ENCODE results near the gene ISL2.

The ISL2 gene

GRCh38 chr15:76343313-76343996, 6.9 kb downstream of the ISL2 start:
- DNase-seq, result no peak

DNA sequence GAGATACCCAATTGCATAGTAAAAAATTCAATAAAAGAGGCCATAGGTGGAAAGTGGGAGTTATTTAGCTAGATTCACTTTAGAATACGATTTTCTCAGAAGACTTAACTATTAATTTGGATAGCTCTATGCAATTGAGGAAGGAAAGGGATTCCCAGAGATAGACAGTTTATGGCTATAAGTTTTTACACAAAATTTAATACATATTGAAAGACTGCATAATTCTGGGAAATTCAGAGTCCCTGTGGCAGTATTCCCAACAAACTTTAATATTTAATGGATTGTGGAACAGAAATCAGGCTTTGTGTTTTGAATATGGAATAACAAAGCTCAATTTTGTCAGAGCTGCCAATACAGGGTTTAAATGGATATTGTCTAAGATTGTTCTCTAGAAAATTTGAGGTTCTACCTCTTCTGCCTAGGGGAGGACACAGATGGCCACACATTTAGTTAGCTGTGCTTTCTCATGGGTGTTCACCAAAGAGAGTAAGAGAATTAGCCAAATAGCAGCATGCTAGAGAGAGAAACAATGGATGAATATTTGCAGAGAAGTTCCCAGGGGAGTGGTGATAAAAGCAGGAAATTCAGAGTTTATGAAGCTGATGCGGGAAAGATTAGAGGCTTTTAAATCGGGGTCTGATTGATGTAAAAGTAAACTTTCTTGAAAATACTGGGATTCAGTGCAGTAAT, 8.5 kb downstream of the ISL2 start:
- peak; percentile 45 for DNase-seq

DNA sequence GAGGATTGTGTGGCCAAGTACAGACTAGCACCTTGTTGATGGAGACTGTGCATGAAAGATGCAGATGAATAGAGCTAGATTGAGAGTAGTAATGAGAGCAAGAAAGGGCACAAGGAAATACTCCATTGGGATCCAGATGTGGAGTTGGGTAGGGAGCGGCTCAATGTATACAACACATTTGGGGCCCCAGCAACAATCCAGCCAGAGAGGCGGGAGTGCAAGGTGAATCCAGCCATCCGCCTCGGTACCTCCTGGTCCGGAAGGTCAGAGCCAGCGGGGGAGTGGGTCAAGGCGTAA, 9.0 kb downstream of the ISL2 start:
- DNase-seq, result peak; percentile 45

DNA sequence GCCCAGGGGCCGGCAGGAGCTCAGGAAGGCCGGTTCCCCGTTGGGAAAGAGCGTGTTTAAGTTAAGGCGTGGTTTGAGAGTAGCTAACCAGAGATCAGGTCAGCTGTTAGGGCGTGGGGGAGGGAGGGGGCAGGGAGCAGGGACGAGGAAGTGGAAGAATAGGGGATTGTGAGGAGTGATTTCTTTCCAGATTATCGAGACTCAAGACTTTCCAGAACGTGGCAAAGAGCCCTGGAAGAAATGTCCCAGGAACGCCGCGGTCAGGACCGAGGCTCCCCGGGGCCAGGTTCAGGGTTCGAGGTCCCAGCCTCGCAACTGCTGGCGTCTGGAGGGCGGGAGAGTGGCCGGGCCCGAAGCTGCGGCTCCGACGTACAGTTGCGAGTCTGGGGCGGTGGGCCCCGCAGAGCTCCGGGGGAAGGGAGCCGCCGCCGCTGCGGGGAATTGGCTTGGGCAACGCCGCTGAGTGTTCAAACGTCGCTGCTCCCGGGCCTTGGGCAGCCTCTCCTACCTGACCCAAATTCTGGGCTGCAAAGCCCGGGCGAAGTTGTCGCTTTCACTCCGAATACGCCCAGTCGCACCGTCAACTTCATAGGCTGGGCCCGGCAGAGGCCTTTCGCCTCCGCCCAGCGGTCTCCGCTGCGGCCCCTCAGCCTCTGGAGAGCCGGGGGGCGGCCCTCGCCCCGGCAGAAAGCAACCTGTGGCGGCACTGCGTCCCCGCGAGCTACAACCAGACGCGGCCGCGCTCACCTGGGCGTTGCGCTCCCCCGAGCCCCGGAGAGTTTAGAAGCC, 9.5 kb downstream of the ISL2 start:
- DNase-seq, result peak; percentile 37

- peak; percentile 37 for DNase-seq
These were observed 10.3 kb downstream of the ISL2 start for GRCh38 chr15:76346669-76347481.

GRCh38 chr15:76347482-76348055, 11.0 kb downstream of the ISL2 start:
- DNase-seq, result no peak

DNA sequence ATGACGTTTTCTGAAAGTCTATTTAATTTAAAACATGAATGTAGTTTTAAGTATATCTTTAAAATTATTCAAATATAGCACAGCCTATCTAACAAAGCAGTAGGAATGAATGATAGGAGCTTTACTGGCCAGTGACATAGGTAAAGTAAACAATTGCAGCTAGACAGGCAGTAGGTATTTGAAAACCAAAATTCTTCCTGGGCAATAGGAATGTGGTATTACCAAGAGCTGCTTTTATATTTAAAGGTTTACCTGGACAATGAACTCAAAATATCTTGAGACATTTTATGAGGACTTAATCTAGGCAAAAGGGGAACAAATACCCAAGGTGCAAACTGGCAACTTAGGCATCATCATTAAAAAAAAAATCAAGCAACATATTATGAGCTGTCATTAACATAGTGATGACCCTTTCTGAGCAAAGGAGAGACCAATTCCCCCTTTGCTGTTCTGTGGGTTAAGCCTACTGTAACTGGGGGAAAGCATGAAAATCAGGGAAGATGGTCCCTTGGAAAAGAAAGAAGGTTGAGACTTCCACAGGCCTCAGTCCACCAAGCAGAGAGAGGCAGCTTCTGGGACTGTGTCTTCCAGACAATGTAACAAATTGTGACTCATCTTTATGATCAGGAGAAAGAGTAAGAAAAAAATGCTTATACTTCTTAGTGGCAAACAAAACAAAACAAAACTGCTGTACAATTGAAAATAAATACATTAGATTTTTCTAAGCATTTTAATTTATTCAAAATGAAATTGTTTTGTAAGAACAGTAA, 12.9 kb downstream of the ISL2 start:
- DNase-seq, result no peak

DNA sequence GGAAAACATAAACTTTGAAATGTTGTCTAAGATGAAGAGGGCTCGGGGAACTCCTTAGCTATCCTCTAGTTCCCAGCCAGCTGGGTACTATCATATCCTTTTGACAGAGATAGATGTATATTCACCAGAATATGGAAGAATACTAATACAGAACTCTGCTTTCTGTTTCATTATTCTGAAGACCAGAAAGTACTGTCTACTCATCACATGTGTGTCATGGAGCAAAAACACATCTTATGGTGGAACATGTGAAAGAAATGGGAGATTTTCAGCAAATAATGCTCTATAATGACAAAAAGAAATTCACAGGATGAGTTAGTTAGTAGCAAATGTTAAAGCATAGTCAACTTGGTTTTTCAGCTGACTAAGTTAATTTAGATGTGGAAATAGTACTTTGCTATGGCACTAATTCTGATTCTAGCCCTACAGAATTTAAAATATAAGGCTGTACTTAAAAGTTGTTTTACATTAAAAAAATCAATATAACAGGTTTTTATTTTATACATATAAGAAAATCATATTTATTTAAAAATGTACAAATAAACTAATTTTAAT, 16.5 kb downstream of the ISL2 start:
- DNase-seq, result no peak

GRCh38 chr15:76353903-76354302, 17.3 kb downstream of the ISL2 start:
- no peak for DNase-seq

DNA sequence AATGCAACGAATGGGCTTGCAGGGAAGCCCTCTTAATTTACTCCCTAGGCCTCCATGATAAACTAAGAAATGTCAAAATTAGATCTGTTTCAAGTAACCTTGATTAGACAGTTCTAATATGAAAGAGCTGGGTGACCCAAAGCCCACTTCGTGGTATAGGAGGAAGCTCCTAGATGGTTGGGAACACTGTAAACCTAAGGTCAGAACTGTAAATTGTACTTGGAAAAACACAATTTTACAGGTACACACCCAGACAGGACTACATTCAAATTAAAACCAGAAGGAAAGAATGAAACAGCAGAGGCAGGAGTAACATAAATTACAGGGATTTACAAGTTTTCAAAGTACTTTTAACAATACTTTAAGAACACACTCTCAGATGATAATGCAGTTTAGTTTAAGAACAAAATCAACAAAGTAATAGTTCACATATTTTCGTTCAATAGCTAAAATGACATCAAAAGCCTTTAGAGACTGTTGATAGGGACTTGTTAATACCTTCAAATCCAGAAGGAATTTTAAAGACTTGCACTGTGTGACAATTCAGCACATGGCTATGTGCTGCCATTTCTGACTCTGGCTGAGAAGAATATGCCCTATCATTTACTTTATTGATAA, 18.4 kb downstream of the ISL2 start:
- no peak for DNase-seq

- DNase-seq, result no peak
These were observed 21.9 kb downstream of the ISL2 start for GRCh38 chr15:76358453-76358852.

DNA sequence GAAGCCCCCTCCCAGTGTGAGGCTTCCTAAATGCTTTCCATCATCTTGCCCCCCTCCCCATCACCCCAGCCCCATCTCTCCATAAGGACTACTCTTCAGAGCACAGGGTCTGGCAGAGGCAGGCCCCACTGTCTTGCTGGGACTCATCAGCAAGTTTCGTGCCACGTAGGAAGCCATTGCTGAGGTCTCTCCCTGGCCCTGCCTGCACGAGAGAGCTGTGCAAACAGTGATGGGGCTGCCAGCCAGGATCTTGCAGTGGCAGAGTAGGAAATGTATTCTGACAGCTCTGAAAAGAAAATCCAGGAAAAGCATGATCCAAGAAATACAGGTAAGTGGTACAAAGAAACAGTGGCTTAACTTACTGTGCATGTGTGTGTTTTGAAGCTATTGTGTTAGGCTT, 22.6 kb downstream of the ISL2 start:
- DNase-seq, result no peak

DNA sequence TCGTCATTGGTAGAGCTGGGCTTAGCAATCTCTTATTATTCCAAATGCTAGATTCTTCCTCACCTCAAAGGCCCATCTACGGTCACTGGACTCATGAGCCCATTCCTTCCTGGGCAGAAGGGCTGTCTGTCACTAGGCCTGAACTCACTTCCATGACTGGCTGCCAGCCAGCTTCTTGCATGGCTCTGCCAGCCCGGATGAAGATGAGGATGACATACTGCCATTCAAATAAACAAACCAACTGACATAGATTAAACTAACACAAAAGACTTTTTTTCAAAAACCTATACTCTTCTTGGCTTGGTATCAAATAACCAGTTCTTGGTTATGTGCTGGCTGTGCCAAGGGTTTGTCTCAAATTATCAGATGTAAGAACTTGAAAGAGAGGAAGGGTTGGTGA, 23.8 kb downstream of the ISL2 start:
- no peak for DNase-seq

DNA sequence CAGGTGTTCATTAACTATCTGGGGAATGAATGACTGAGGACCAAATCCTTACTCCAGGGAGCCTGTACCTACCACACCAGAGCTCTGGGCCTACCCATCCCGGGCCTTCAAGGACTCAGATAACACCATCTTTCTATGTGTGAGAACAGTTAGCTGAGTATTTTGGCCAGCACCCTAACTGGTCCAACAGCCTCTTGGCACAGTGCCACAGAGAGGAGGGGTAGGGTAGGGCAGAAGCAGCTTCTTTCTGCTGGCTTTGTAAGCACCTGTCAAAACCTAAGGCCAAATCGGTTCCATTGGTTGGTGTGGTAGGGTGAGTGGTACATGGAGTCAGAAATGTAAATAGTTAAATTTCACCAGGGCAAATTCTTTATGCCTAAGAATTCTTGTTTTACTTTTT, 26.7 kb downstream of the ISL2 start:
- DNase-seq, result no peak

- DNase-seq, result peak; percentile 36
These were observed 30.1 kb downstream of the ISL2 start for GRCh38 chr15:76366714-76367113.

DNA sequence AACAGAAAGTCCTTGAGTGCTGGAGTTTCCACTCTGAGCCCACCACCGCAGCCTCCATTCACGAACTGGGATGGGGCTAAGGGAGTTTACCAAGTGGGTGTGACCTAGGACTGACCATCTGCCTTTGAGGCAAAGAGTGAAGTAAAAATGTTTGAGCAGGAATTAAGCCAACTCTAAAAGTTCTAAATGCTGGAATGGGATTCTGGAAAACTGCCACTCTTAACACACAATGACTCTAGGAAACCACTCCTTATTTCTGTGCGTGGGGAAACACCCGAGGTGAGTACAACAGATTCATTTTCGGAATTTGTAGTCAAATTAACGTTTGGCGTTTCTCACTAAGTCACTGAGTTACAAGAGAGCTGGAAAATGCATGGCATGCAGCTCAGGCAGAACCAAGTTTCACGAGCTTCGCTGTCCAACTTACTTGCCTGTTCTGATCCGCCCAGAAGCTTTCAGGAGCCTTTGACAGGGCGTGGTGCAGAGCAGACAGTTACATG, 31.6 kb downstream of the ISL2 start:
- no peak for DNase-seq

- DNase-seq, result no peak
These were observed 39.5 kb downstream of the ISL2 start for GRCh38 chr15:76376029-76376428.

DNA sequence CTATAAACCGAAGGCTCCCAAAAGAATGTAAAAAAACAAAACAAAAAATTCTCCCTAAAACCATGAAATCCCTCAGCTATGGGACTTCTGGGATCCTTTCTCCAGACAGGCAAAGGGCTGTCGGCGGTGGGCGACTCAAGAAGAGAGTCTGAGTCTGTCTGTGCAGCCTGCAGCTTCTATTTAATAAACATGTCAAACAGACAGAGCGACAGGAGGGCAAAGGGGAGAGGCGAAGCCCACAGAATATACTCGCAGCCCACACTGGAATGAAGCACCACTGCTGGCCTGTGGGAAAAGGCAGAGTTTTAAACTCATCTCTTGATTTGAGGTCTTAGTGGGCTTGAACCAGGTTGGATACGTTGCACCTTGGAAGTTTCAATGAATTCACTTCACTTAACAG, 40.2 kb downstream of the ISL2 start:
- DNase-seq, result no peak

DNA sequence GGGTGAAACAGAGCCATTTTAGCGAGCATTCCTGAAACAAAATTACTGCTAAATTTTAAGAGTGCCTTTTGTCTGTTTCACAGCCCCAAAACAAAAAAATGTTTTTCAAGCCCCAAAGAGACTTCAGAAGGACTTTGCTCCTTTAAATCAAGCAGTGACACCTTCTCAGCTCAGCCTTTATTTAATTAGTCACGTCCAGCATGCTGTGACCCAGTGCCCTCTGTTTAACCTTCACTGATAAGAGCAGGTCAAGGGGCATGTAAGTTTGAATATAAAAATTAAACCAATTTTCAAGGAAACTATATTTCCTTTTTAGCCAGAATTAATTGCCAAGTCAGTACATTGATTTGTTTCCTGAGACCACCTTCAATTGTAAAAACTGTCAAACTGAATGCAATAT, 40.6 kb downstream of the ISL2 start:
- no peak for DNase-seq

GRCh38 chr15:76377751-76378150, 41.2 kb downstream of the ISL2 start:
- DNase-seq, result no peak

DNA sequence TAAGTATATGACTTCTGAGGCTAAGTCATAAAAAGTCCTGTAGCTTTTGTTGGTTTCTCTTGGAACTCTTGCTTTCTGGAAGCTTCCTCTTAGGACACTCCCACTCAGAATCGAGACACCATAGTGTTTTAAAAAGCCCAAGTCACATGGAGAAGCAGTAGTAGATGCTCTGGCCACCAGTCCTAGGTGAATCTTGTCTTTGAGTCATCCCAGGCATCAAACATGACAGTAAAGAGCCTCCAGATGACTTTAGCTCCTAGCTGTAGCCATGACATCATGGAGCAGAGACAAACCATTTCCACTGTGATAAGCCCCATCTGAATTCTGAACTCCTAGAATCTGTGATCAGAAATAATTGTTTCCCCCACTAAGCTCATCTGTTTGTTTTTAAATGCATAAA, 42.1 kb downstream of the ISL2 start:
- DNase-seq, result no peak

Data from NCI-H2171 treated with DMSO at 0.1 percent for 48 hours (cell line).